WERI-Rb-1 (cell line): ENCODE results near the gene NLRX1.
"Not testable (repeated sequence)": the region's sequence is repeated elsewhere in the genome, so short reads cannot be mapped to it uniquely, and the experiment has no call there.

Experiments
- DNase-seq: peaks from one replicate; pipeline ENCODE4 v3.0.0-alpha.2; 2020
- H3K27ac ChIP-seq: fragments of 250-450 bp; sonication (Bioruptor Pico); 2 replicates; pipeline ENCODE4 v1.5.1; 2020; ENCODE audit warnings: mild to moderate bottlenecking, moderate library complexity
- H3K27me3 ChIP-seq: fragments of 250-450 bp; sonication (Bioruptor Pico); 2 replicates; pipeline ENCODE4 v1.5.1; 2021; ENCODE audit warnings: mild to moderate bottlenecking, low read depth, moderate library complexity; ENCODE audit not compliant: insufficient read depth, severe bottlenecking
- H3K36me3 ChIP-seq: fragments of 250-450 bp; sonication (Bioruptor Pico); 2 replicates; pipeline ENCODE4 v1.5.1; 2020; ENCODE audit warnings: mild to moderate bottlenecking, moderate library complexity
- H3K4me3 ChIP-seq: 2 replicates; pipeline ENCODE4 v1.5.1; 2011; ENCODE audit warnings: low read depth, mild to moderate bottlenecking, control low read depth, low read length
- H3K9me3 ChIP-seq: fragments of 250-450 bp; sonication (Bioruptor Pico); 2 replicates; pipeline ENCODE4 v1.5.1; 2021; ENCODE audit warnings: mild to moderate bottlenecking, moderate library complexity; ENCODE audit not compliant: severe bottlenecking
- CTCF ChIP-seq: IDR thresholded peaks from 2 replicates; pipeline ENCODE4 v1.5.1; 2011; ENCODE audit warnings: low read depth, mild to moderate bottlenecking, control low read depth, inconsistent platforms, low read length

NLRX1 gene

GRCh38 chr11:119195680-119196079 is 27.2 kb downstream of the NLRX1 start:
- no peak overlapping the region for H3K4me3 ChIP-seq
- H3K27me3 ChIP-seq = no peaks in the 10 kb centered on the region
- H3K36me3 ChIP-seq = no peaks in the 10 kb centered on the region
- H3K9me3 ChIP-seq = no peaks in the 10 kb centered on the region
- no peak overlapping the region for H3K27ac ChIP-seq
- TF ChIP-seq CTCF = no peak
- peak; percentile 56 for DNase-seq

GRCh38 chr11:119196833-119197483 is 28.4 kb downstream of the NLRX1 start:
- Histone ChIP-seq H3K9me3 (no peaks in the 10 kb centered on the region), H3K4me3 (no peak overlapping the region), H3K27ac (no peak overlapping the region), H3K27me3 (no peaks in the 10 kb centered on the region), H3K36me3 (no peaks in the 10 kb centered on the region)
- peak; percentile 70 for TF ChIP-seq CTCF
- DNase-seq = peak; percentile 70

DNA sequence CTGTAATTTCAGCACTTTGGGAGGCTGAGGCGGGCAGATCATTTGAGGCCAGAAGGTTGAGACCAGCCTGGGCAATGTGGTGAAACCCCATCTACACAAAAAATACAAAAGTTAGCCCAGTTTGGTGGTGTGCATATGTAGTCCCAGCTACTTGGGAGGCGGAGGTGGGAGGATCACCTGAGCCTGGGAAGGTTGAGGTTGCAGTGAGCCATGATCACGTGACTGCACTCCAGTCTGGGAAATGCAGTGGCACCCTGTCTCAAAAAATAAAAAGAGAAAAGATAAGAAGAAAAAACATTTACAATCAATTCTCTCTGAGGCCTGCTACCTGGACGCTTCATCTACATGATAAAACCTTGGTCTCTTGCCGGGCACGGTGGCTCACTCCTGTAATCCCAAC is 30.4 kb downstream of the NLRX1 start:
- no peak for DNase-seq
- TF ChIP-seq CTCF = no peak
- no peak overlapping the region for H3K27ac ChIP-seq
- no peaks in the 10 kb centered on the region for H3K9me3 ChIP-seq
- no peaks in the 10 kb centered on the region for H3K36me3 ChIP-seq
- no peak overlapping the region for H3K4me3 ChIP-seq
- no peaks in the 10 kb centered on the region for H3K27me3 ChIP-seq

DNA sequence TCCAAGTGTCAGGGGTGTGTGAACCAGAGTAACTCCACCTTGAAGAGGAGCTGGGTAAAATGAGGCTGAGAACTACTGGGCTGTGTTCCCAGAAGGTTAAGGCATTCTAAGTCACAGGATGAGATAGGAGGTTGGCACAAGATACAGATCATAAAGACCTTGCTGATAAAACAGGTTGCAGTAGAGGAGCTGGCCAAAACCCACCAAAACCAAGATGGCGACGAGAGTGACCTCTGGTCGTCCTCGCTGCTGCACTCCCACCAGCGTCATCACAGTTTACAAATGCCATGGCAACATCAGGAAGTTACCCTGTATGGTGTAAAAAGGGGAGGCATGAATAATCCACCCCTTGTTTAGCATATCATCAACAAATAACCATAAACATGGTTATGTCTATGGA is 32.7 kb downstream of the NLRX1 start:
- not testable (repeated sequence) for H3K27ac ChIP-seq, DNase-seq, H3K4me3 ChIP-seq, H3K9me3 ChIP-seq, H3K36me3 ChIP-seq, H3K27me3 ChIP-seq

DNA sequence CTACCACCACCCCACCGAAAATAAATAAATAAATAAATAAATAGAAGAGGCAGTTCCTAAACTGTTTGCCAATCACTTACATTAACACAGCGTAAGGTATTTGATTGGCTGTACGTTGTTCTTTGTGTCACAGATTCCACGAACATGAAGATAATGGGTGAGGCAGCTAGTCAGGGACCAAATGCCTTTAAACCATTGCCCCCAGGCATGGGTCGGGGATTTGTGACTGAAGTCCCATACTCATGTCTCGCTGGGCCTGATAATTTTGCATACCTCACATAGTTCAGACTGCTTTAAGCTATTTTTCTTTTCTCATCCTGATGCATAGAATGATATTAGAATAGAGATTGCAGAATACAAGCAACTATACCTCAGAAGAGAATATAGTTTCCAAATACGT is 34.0 kb downstream of the NLRX1 start:
- no peak overlapping the region for H3K4me3 ChIP-seq
- no peaks in the 10 kb centered on the region for H3K9me3 ChIP-seq
- H3K36me3 ChIP-seq = no peaks in the 10 kb centered on the region; the same call in 1 of the 2 replicates
- no peak for DNase-seq
- H3K27ac ChIP-seq = no peak overlapping the region
- no peak for TF ChIP-seq CTCF
- no peaks in the 10 kb centered on the region for H3K27me3 ChIP-seq

GRCh38 chr11:119204066-119204465 is 35.5 kb downstream of the NLRX1 start:
- Histone ChIP-seq H3K27ac (no peak overlapping the region), H3K9me3 (no peaks in the 10 kb centered on the region), H3K4me3 (no peak overlapping the region), H3K27me3 (no peaks in the 10 kb centered on the region), H3K36me3 (no peaks in the 10 kb centered on the region; the same call in 1 of the 2 replicates)
- no peak for TF ChIP-seq CTCF
- no peak for DNase-seq
